Activated naive CD8-positive, alpha-beta T cell treated with anti-CD3 and anti-CD28 coated beads, Interleukin-2, amount 10 ng/mL, durations not matched to agents 7 days and 5 days (primary cell): Measurements from ENCODE around the gene PRR15L. TPM values are rescaled to one million over a fixed set of nuclear protein-coding genes. Genes with fewer than 3 reads are reported as not detected.

Source experiments
- ATAC-seq: fragments of 150-1000 bp; cut with Tn5 transposase; one replicate; pipeline ENCODE4 v1.10.0; 2021; ENCODE audit warnings: low read depth, moderate library complexity
- POLR2A ChIA-PET: fragments of 350-600 bp; sonication (Branson Sonifier 250); formaldehyde crosslinking; loops from one replicate; lab custom pipeline; 2021; ENCODE audit warnings: antibody characterized with exemption; lab: Charles Lee
- DNase-seq: peaks from one replicate; pipeline ENCODE4 v3.0.0; 2021
- H3K27ac Mint-ChIP-seq: one replicate; pipeline ENCODE4 v1.8.0; 2022; ENCODE audit warnings: mild to moderate bottlenecking, mixed read lengths
- H3K27me3 Mint-ChIP-seq: one replicate; pipeline ENCODE4 v1.8.0; 2022; ENCODE audit warnings: mild to moderate bottlenecking, moderate library complexity, mixed read lengths
- H3K36me3 Mint-ChIP-seq: one replicate; pipeline ENCODE4 v1.8.0; 2021; ENCODE audit warnings: mild to moderate bottlenecking, mixed read lengths
- H3K4me1 Mint-ChIP-seq: one replicate; pipeline ENCODE4 v1.8.0; 2021; ENCODE audit warnings: mixed read lengths
- H3K4me3 Mint-ChIP-seq: one replicate; pipeline ENCODE4 v1.8.0; 2022; ENCODE audit warnings: mild to moderate bottlenecking, moderate library complexity, mixed read lengths
- H3K9me3 Mint-ChIP-seq: one replicate; pipeline ENCODE4 v1.8.0; 2021; ENCODE audit warnings: mixed read lengths
- total RNA-seq, 2 experiments: library from RNA; stranded (reverse); gene quantifications; one replicate each; pipeline ENCODE4 v1.2.3, GENCODE V29; 2021

Gene PRR15L
- total RNA-seq, 2 experiments from 2014 or later: not detected

DNA sequence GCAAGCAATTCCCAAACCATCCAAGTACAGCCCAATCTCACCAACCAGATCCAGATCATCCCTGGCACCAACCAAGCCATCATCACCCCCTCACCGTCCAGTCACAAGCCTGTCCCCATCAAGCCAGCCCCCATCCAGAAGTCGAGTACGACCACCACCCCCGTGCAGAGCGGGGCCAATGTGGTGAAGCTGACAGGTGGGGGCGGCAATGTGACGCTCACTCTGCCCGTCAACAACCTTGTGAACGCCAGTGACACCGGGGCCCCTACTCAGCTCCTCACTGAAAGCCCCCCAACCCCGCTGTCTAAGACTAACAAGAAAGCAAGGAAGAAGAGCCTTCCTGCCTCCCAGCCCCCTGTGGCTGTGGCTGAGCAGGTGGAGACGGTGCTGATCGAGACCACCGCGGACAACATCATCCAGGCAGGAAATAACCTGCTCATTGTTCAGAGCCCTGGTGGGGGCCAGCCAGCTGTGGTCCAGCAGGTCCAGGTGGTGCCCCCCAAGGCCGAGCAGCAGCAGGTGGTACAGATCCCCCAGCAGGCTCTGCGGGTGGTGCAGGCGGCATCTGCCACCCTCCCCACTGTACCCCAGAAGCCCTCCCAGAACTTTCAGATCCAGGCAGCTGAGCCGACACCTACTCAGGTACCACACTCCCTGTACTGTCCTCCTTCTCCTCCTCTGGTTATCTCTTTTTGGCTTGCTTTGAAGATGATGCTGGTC is 41.0 kb downstream of the PRR15L start:
- Mint-ChIP-seq H3K9me3 (no peaks in the 10 kb centered on the region), H3K27me3 (no peaks in the 10 kb centered on the region), H3K27ac (no peak overlapping the region), H3K4me3 (no peak overlapping the region), H3K4me1 (peaks cover 5% of the 10 kb centered on the region), H3K36me3 (peaks cover 7% of the 10 kb centered on the region)
- POLR2A ChIA-PET: no interaction called here
- DNase-seq (no peak), ATAC-seq (no peak)

DNA sequence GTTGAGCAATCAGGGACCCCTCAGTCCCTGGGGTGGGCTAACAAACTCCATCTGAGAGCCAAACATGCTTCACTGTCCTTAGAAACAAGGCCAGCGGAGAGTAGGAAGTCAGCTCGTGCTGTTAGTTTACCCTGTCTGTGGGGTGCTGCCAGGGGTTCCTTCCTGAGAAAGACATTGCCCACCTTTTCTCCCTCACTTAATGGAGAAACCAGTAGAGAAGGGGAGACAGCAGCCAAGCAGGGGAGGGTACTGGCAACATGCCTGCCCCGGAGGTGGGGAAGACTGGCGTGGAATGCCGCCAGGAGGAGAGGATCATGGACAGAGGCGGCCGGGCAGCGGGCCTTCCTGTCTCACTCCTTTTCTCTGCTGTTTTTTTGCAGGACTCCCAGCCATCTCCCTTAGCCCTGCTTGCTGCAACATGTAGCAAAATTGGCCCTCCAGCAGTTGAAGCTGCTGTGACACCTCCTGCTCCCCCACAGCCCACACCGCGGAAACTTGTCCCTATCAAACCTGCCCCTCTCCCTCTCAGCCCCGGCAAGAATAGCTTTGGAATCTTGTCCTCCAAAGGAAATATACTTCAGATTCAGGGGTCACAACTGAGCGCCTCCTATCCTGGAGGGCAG is 41.8 kb downstream of the PRR15L start:
- no peak overlapping the region for H3K27ac Mint-ChIP-seq

DNA sequence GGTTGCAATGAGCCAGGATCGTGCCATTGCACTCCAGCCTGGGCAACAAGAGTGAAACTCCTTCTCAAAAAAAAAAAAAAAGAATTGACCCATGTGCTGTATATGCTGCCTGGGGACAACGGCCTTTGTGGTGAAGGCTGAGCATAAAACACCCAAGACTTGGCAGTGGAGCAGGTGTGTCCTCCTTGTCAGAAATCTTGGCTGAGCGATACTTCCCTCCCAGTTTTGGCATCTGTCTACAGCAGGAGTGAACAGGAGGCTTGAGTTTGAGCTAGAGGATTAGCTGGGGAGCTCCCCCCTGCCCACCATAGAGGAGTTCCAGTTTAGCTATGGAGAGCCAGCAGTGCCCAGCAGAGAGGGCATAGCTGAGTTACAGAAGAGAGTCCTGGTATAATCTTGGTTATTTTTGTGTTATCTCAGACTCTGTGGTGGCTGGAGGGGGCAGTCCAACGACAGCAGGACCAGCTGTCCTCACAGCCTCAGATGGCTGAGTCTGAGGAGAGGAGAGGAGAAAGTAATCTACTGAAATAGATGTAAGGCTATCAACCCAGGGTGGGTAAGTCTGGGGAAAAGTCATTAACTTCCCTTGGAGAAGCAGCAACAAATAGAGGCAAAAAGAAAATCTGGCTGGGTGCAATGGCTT is 43.3 kb downstream of the PRR15L start:
- DNase-seq (no peak), ATAC-seq (no peak)
- POLR2A ChIA-PET: no interaction called here
- H3K4me3 Mint-ChIP-seq: no peak overlapping the region
- no peaks in the 10 kb centered on the region for H3K27me3 Mint-ChIP-seq
- no peaks in the 10 kb centered on the region for H3K9me3 Mint-ChIP-seq
- peaks cover 8% of the 10 kb centered on the region for H3K4me1 Mint-ChIP-seq
- peaks cover 5% of the 10 kb centered on the region for H3K36me3 Mint-ChIP-seq
- no peak overlapping the region for H3K27ac Mint-ChIP-seq

More for the DNA sequence above, 41.8 kb downstream of the PRR15L start:
- Mint-ChIP-seq H3K4me1 (peaks cover 5% of the 10 kb centered on the region), H3K9me3 (no peaks in the 10 kb centered on the region), H3K36me3 (peaks cover 7% of the 10 kb centered on the region), H3K4me3 (no peak overlapping the region), H3K27me3 (no peaks in the 10 kb centered on the region)
- ATAC-seq: no peak
- no peak for DNase-seq
- POLR2A ChIA-PET: no interaction called here

- no peak for DNase-seq
These were observed 44.6 kb downstream of the PRR15L start for GRCh38 chr17:47913050-47913449.

DNA sequence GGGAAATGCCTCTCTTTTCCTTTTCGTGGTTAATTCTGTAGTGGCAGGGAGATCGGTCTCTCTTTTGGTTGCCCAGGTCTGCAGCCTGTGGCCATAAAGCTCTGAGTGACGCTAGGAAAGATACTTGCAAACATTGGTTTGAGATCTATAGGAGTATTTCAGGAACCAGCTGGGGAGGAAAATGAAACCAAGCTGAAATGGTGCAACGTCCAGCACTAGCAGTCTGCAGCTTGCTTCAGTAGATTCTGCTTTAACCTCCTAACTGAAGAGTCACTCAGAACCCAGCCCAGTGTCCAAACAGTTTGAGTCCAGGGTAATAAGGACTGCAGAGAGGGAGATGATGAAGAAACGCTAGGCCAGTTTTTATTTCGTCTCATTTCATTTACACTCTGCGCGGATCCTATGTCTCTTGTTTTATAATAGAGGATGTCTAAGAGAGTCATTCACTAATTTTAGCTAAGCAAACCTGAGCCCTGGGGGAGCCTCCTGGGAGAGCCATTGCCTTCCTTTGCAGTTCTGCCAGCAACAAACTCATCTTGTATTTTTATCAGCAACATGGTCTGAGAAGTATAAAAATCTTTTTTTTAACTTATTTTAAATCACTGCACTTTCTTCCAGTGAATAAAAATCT is 49.6 kb downstream of the PRR15L start:
- POLR2A ChIA-PET: interaction anchor here (1.1 kb wide), 1 partner anchor 37 kb away, joined by 3 read pairs; no protein-coding TSS in a partner anchor
- Mint-ChIP-seq H3K27ac (peak overlapping the region; percentile 72), H3K36me3 (peaks cover 14% of the 10 kb centered on the region), H3K27me3 (no peaks in the 10 kb centered on the region), H3K4me3 (peak overlapping the region; percentile 54), H3K4me1 (peaks cover 18% of the 10 kb centered on the region), H3K9me3 (no peaks in the 10 kb centered on the region)
- no peak for DNase-seq
- no peak for ATAC-seq

More at GRCh38 chr17:47913050-47913449, 44.6 kb downstream of the PRR15L start:
- Mint-ChIP-seq H3K4me3 (no peak overlapping the region), H3K36me3 (peaks cover 11% of the 10 kb centered on the region), H3K4me1 (peaks cover 13% of the 10 kb centered on the region), H3K27me3 (no peaks in the 10 kb centered on the region), H3K27ac (no peak overlapping the region), H3K9me3 (no peaks in the 10 kb centered on the region)
- ATAC-seq: no peak
- POLR2A ChIA-PET: no interaction called here

GRCh38 chr17:47906443-47906842 is 51.2 kb downstream of the PRR15L start:
- peaks cover 21% of the 10 kb centered on the region for H3K4me1 Mint-ChIP-seq
- DNase-seq (no peak), ATAC-seq (no peak)
- POLR2A ChIA-PET: interaction anchor here (0.5 kb wide), 1 partner anchor 222 kb away, joined by 3 read pairs; no protein-coding TSS in a partner anchor
- no peaks in the 10 kb centered on the region for H3K27me3 Mint-ChIP-seq
- no peak overlapping the region for H3K27ac Mint-ChIP-seq
- H3K9me3 Mint-ChIP-seq: no peaks in the 10 kb centered on the region
- no peak overlapping the region for H3K4me3 Mint-ChIP-seq
- peaks cover 15% of the 10 kb centered on the region for H3K36me3 Mint-ChIP-seq

DNA sequence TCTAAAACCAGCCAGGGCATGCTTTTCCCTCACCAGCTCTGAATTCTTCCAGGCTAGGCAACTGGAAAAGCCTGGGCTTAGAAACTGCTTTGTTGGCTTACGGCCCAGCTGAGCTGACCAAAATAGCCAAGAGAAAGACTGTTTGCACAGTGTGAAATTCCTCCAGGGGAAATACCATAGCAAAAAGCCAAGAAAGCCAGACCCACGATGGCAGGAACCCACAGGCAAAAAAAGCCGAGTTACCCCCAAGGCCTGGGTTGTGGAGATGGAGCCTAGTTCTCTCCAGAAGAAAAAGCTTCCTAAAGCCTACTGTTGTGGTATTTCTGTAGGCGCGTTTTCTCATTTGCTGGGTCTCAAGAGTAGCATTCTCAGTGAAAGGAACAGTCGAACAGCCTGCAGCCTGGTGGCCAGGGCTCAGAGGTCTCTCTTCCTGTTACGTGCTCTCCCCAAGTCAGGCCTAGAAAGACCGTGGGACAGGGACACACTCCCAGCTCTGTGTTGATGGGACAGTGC is 52.4 kb downstream of the PRR15L start:
- peaks cover 21% of the 10 kb centered on the region for H3K4me1 Mint-ChIP-seq
- H3K4me3 Mint-ChIP-seq: no peak overlapping the region
- no peaks in the 10 kb centered on the region for H3K27me3 Mint-ChIP-seq
- ATAC-seq (no peak), DNase-seq (no peak)
- POLR2A ChIA-PET: interaction anchor here (1.1 to 1.4 kb wide), 4 partner anchors 10 to 82 kb away, joined by 3 to 5 read pairs (median 4); partner anchors contain the start of genes PNPO and SP6
- no peaks in the 10 kb centered on the region for H3K9me3 Mint-ChIP-seq
- H3K27ac Mint-ChIP-seq: no peak overlapping the region
- peaks cover 15% of the 10 kb centered on the region for H3K36me3 Mint-ChIP-seq

DNA sequence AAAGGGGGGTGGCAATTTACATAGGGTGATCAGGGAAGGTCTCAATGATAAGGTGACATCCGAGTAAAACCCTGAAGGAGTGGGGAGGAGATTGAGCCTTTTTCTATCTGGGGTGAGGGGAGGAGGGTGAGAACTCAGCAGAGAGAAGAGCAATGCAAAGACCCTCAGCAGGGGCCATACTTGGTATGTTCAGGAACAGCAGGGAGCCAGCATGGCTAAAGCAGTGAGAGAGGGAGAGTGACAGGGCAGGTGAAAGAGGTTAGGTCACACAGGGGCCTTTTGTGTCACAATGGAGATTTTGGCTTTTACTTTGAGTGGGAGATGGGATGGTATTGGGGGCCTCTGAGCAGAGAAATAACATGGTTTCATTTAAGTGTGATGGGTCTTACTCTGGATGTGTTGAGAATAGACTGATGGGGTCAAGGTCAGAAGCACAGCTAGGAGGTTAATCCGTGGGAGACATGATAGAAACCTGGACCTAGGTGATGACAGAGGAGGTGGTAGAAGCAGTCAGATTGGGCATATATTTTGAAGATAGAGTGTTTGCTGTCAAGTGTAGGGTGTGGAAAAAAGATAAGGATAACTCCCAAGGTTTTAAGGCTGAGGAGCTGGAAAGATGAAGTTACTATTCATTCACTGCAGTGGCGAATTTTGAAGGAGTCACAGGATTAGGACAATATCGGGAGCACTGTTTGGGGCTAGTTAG is 55.5 kb downstream of the PRR15L start:
- DNase-seq (no peak), ATAC-seq (no peak)
- H3K27ac Mint-ChIP-seq: no peak overlapping the region
- H3K36me3 Mint-ChIP-seq: peaks cover 8% of the 10 kb centered on the region
- peaks cover 20% of the 10 kb centered on the region for H3K4me1 Mint-ChIP-seq
- no peaks in the 10 kb centered on the region for H3K9me3 Mint-ChIP-seq
- POLR2A ChIA-PET: no interaction called here
- no peak overlapping the region for H3K4me3 Mint-ChIP-seq
- no peaks in the 10 kb centered on the region for H3K27me3 Mint-ChIP-seq

Other genes starting within 250 kb of the PRR15L start
- 10 to 100 TPM; 20.7 to 22.8 TPM for gene TBX21, start 224.6 kb downstream of the PRR15L start, total RNA-seq
- 10 to 100 TPM; 50.8 to 50.9 TPM for gene OSBPL7, start 136.1 kb downstream of the PRR15L start, total RNA-seq
- 10 to 100 TPM; 49.7 to 50.3 TPM for gene MRPL10, start 126.3 kb downstream of the PRR15L start, total RNA-seq
- gene LRRC46, start 126.2 kb downstream of the PRR15L start, total RNA-seq: under 1 TPM; 0.42 to 0.43 TPM
- gene SCRN2, start 116.6 kb downstream of the PRR15L start, total RNA-seq: 10 to 100 TPM; 38.0 to 39.6 TPM
- gene SP6, start 106.7 kb downstream of the PRR15L start, total RNA-seq: under 1 TPM; 0.09 to 0.22 TPM
- 10 to 100 TPM; 28.1 to 28.2 TPM for gene SP2, start 61.6 kb downstream of the PRR15L start, total RNA-seq
- gene PNPO, start 16.3 kb downstream of the PRR15L start, total RNA-seq: 10 to 100 TPM; 32.5 to 32.8 TPM
- gene CDK5RAP3, start 13.2 kb upstream of the PRR15L start, total RNA-seq: 100 to 1,000 TPM; 286 to 287 TPM
- gene COPZ2, start 79.9 kb upstream of the PRR15L start, total RNA-seq: 1 to 10 TPM; 6.1 to 8.8 TPM
- gene NFE2L1, start 90.5 kb upstream of the PRR15L start, total RNA-seq: 10 to 100 TPM; 62.2 to 63.1 TPM
- 10 to 100 TPM; 55.1 to 56.0 TPM for gene CBX1, start 143.6 kb upstream of the PRR15L start, total RNA-seq
- 10 to 100 TPM; 31.3 to 36.8 TPM for gene SNX11, start 149.9 kb upstream of the PRR15L start, total RNA-seq